Germinal center (tissue), 1 donor: Measurements from ENCODE around the gene PHLDA1.
A peak's percentile ranks its signal among the peaks of the same experiment; 100 is the strongest.

Source experiments
- DNase-seq: peaks from one replicate; pipeline ENCODE4 v3.0.0; 2012; ENCODE audit warnings: mixed read lengths, low spot score

Gene PHLDA1

GRCh38 chr12:76037130-76038103 lies 5.8 kb upstream of the PHLDA1 start:
- DNase-seq: peak; percentile 60

- DNase-seq: no peak
Observed at GRCh38 chr12:76035045-76035444, 3.5 kb upstream of the PHLDA1 start.

- no peak for DNase-seq
Observed at GRCh38 chr12:76033081-76034011, 1.8 kb upstream of the PHLDA1 start.

GRCh38 chr12:76032043-76032981 lies 736 bp upstream of the PHLDA1 start:
- peak; percentile 41 for DNase-seq

GRCh38 chr12:76031081-76031413 lies 529 bp downstream of the PHLDA1 start:
- DNase-seq: no peak

- peak; percentile 28 for DNase-seq
Observed at GRCh38 chr12:76030341-76031080, 1.1 kb downstream of the PHLDA1 start.

- no peak for DNase-seq
Observed at GRCh38 chr12:76029982-76030340, 1.6 kb downstream of the PHLDA1 start.

GRCh38 chr12:76028571-76029277 lies 2.9 kb downstream of the PHLDA1 start:
- no peak for DNase-seq

- DNase-seq: no peak
Observed at GRCh38 chr12:76026643-76027063, 4.9 kb downstream of the PHLDA1 start.

- no peak for DNase-seq
Observed at GRCh38 chr12:76025601-76026575, 5.7 kb downstream of the PHLDA1 start.

GRCh38 chr12:76024942-76025600 lies 6.5 kb downstream of the PHLDA1 start:
- no peak for DNase-seq

GRCh38 chr12:76024102-76024781 lies 7.3 kb downstream of the PHLDA1 start:
- DNase-seq: no peak

GRCh38 chr12:76023069-76023690 lies 8.4 kb downstream of the PHLDA1 start:
- DNase-seq: no peak

GRCh38 chr12:76022506-76022905 lies 9.1 kb downstream of the PHLDA1 start:
- no peak for DNase-seq

GRCh38 chr12:76020731-76021672 lies 10.6 kb downstream of the PHLDA1 start:
- DNase-seq: no peak

- no peak for DNase-seq
Observed at GRCh38 chr12:76020281-76020680, 11.3 kb downstream of the PHLDA1 start.
